Natural killer cell (primary cell): ENCODE data around the gene DUSP15. TPM values are rescaled to one million over a fixed set of nuclear protein-coding genes. Genes with fewer than 3 reads are reported as not detected.

Experiments
- ATAC-seq, 3 donors: fragments of 150-1000 bp in 2 of 3; fragments of 200-7000 bp in 1 of 3; cut with Tn5 transposase; 1 replicate in 1 of 3; 2 replicates in 2 of 3; pipeline ENCODE4 v1.10.0; 2021; ENCODE audit warnings: mild to moderate bottlenecking in 2 of 3, moderate library complexity in 2 of 3
- DNase-seq, 2 donors: peaks; one replicate each; pipeline versions ENCODE4 v3.0.0 to v3.0.0-alpha.2; 2013 to 2021; ENCODE audit warnings: mixed read lengths in 1 of 2
- H3K27ac ChIP-seq: one replicate; pipeline ENCODE4 v1.5.1; 2013; ENCODE audit warnings: mild to moderate bottlenecking, low read length
- H3K27me3 ChIP-seq: one replicate; pipeline ENCODE4 v1.6.1; 2013; ENCODE audit warnings: low read length; ENCODE audit not compliant: control insufficient read depth, insufficient read depth
- H3K36me3 ChIP-seq: one replicate; pipeline ENCODE4 v1.6.1; 2013; ENCODE audit warnings: low read length; ENCODE audit not compliant: control insufficient read depth, insufficient read depth
- H3K4me1 ChIP-seq: one replicate; pipeline ENCODE4 v1.6.1; 2013; ENCODE audit warnings: low read length; ENCODE audit not compliant: control insufficient read depth, insufficient read depth
- H3K4me3 ChIP-seq: one replicate; pipeline ENCODE4 v1.5.1; 2013; ENCODE audit warnings: low read length
- H3K9me3 ChIP-seq: one replicate; pipeline ENCODE4 v1.6.1; 2013; ENCODE audit warnings: low read length; ENCODE audit not compliant: control insufficient read depth, insufficient read depth
- H3K27ac Mint-ChIP-seq, 2 donors: one replicate each; pipeline ENCODE4 v1.8.0; 2022; ENCODE audit warnings: mild to moderate bottlenecking in 2 of 2, mixed read lengths in 2 of 2, moderate library complexity in 1 of 2
- H3K27me3 Mint-ChIP-seq, 2 donors: one replicate each; pipeline ENCODE4 v1.8.0; 2022; ENCODE audit warnings: low read depth in 2 of 2, mixed read lengths in 2 of 2
- H3K36me3 Mint-ChIP-seq: one replicate; pipeline ENCODE4 v1.8.0; 2022; ENCODE audit warnings: mixed read lengths
- H3K4me1 Mint-ChIP-seq, 2 donors: one replicate each; pipeline ENCODE4 v1.8.0; 2022; ENCODE audit warnings: mixed read lengths in 2 of 2
- H3K4me3 Mint-ChIP-seq: one replicate; pipeline ENCODE4 v1.8.0; 2022; ENCODE audit warnings: mild to moderate bottlenecking, moderate library complexity, mixed read lengths
- H3K9me3 Mint-ChIP-seq, 2 donors: one replicate each; pipeline ENCODE4 v1.8.0; 2022; ENCODE audit warnings: mixed read lengths in 2 of 2
- CTCF ChIP-seq: fragments of 200-600 bp; IDR thresholded peaks from one replicate; pipeline ENCODE4 v1.8.0; 2022; ENCODE audit warnings: antibody characterized with exemption
- WGBS: methylation state at CpG from one replicate; pipeline ENCODE4 v1.1.7; 2013; ENCODE audit warnings: missing lambda C conversion rate; ENCODE audit not compliant: insufficient coverage; 5-methylcytosine and 5-hydroxymethylcytosine counted together
- intact Hi-C: fragments of 100-400 bp; cut with micrococcal nuclease; formaldehyde crosslinking; loops from one replicate; pipeline ENCODE4 v1.14.2; 2022
- total RNA-seq, 4 donors: library from RNA; stranded (reverse); fragments of 120-200 nt in 1 of 4; gene quantifications; one replicate each; pipeline versions ENCODE4 v1.2.3 to v1.2.4, GENCODE V29; 2013 to 2022

The DUSP15 gene
- total RNA-seq, 3 donors from 2014 or later (not counting 1 experiment from before 2014, with no cell fraction given): not detected

GRCh38 chr20:31837896-31838397 lies 32.4 kb downstream of the DUSP15 start:
- Mint-ChIP-seq H3K4me3 (no peak overlapping the region), H3K4me1 (peaks cover 23 to 27% of the 10 kb centered on the region in 2 donors), H3K36me3 (no peaks in the 10 kb centered on the region), H3K27ac (no peak overlapping the region), H3K9me3 (no peaks in the 10 kb centered on the region), H3K27me3 (peaks cover 0 to 5% of the 10 kb centered on the region in 2 donors)
- Histone ChIP-seq H3K36me3 (no peaks in the 10 kb centered on the region), H3K27me3 (peaks cover 7% of the 10 kb centered on the region), H3K27ac (no peak overlapping the region), H3K4me1 (peaks cover 49% of the 10 kb centered on the region), H3K4me3 (no peak overlapping the region), H3K9me3 (no peaks in the 10 kb centered on the region)
- WGBS: 75% methylated on average over 3 of the region's 3 CpGs
- ATAC-seq (no peak), DNase-seq (no peak)
- TF ChIP-seq CTCF: no peak
- intact Hi-C loops: no loop called here

GRCh38 chr20:31836853-31837608 lies 33.3 kb downstream of the DUSP15 start:
- Histone ChIP-seq H3K36me3 (no peaks in the 10 kb centered on the region), H3K4me1 (peaks cover 49% of the 10 kb centered on the region), H3K27me3 (peaks cover 7% of the 10 kb centered on the region), H3K27ac (no peak overlapping the region), H3K4me3 (no peak overlapping the region), H3K9me3 (no peaks in the 10 kb centered on the region)
- Mint-ChIP-seq H3K9me3 (no peaks in the 10 kb centered on the region), H3K27ac (no peak overlapping the region), H3K36me3 (no peaks in the 10 kb centered on the region), H3K4me3 (peak overlapping the region; percentile 25), H3K27me3 (peaks cover 0 to 5% of the 10 kb centered on the region in 2 donors), H3K4me1 (peaks cover 23 to 28% of the 10 kb centered on the region in 2 donors)
- intact Hi-C loops: no loop called here
- WGBS: 88% methylated on average over 5 of the region's 5 CpGs
- DNase-seq: no peak
- no peak for ATAC-seq
- no peak for TF ChIP-seq CTCF

- peak overlapping the region; percentile 74 for H3K4me3 Mint-ChIP-seq
These were observed 34.1 kb downstream of the DUSP15 start for GRCh38 chr20:31835977-31836852.

More at GRCh38 chr20:31835977-31836852, 34.1 kb downstream of the DUSP15 start:
- Histone ChIP-seq H3K4me1 (peaks cover 49% of the 10 kb centered on the region), H3K27me3 (peaks cover 7% of the 10 kb centered on the region), H3K36me3 (no peaks in the 10 kb centered on the region), H3K27ac (no peak overlapping the region), H3K9me3 (no peaks in the 10 kb centered on the region), H3K4me3 (no peak overlapping the region)
- H3K36me3 Mint-ChIP-seq: no peaks in the 10 kb centered on the region
- 8% methylated on average over 14 of the region's 14 CpGs for WGBS
- no peak for TF ChIP-seq CTCF
- peak; percentile 78 to 92 (median 90) for ATAC-seq
- no peaks in the 10 kb centered on the region for H3K9me3 Mint-ChIP-seq
- intact Hi-C loops: no loop called here
- peak; percentile 33 to 66 for DNase-seq
- peaks cover 23 to 28% of the 10 kb centered on the region in 2 donors for H3K4me1 Mint-ChIP-seq
- peak overlapping the region in 1 of 2 donors; percentile 63 for H3K27ac Mint-ChIP-seq
- H3K27me3 Mint-ChIP-seq: peaks cover 0 to 5% of the 10 kb centered on the region in 2 donors
